IPS-20b (cell line): ENCODE results near the gene GNB1L.

Source experiments
- H3K27ac ChIP-seq: one replicate; pipeline ENCODE4 v1.5.1; 2013; ENCODE audit warnings: low read length
- H3K27me3 ChIP-seq: 2 replicates; pipeline ENCODE4 v1.6.1; 2013; ENCODE audit warnings: mild to moderate bottlenecking, low read length, inconsistent platforms; ENCODE audit not compliant: insufficient read depth
- H3K36me3 ChIP-seq: 2 replicates; pipeline ENCODE4 v1.6.1; 2013; ENCODE audit warnings: low read depth, mild to moderate bottlenecking, inconsistent platforms, low read length, moderate library complexity; ENCODE audit not compliant: insufficient read depth
- H3K4me1 ChIP-seq: 2 replicates; pipeline ENCODE4 v1.6.1; 2013; ENCODE audit warnings: mild to moderate bottlenecking, control low read depth, inconsistent platforms, low read length, moderate library complexity; ENCODE audit not compliant: insufficient read depth
- H3K4me3 ChIP-seq: 2 replicates; pipeline ENCODE4 v1.5.1; 2013; ENCODE audit warnings: mild to moderate bottlenecking, low read length, inconsistent platforms
- H3K9ac ChIP-seq: 2 replicates; pipeline ENCODE4 v1.6.1; 2013; ENCODE audit warnings: low read depth, mild to moderate bottlenecking, inconsistent platforms, low read length, moderate library complexity
- H3K9me3 ChIP-seq: 2 replicates; pipeline ENCODE4 v1.6.1; 2013; ENCODE audit warnings: mild to moderate bottlenecking, low read depth, low read length, inconsistent platforms; ENCODE audit not compliant: insufficient read depth

Gene GNB1L

DNA sequence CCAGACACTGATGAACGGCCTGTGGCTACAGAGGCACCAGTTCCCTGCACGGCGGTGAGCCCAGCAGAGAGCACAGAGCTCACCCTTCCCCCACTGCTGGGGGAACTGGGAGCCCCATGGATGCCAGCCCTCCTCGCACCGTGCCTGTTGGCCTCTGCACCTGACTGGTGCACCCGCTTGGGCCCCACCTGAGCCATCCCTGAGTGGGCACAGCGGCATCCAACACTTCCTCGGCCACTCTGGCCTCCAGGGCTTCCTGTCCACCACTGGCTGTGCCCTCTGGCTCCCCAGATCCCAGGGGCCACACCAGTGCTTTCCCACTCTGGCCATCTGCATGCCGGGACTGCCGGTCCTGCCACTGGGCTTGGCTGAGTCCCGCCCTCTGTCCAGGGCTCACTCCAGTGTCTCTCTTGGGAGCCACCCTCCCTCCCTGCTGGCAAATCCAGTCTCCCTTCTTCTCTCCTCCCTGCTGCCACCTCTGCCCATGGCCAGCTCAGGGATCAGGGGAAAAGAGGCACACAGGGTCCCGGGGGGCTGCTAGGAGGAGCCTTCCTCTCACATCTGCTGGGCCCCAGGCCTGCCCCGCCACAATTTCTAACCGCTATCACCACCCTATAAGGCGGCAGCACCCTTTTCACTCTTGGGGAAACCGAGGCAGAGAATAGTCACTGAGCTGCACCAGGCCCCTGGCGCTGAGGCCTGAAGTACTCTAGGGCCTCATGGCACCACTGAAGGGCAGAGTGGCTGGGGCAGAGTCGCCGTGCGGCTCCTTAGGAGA is 33.0 kb downstream of the GNB1L start:
- no peak overlapping the region for H3K9ac ChIP-seq
- H3K36me3 ChIP-seq = no peaks in the 10 kb centered on the region
- no peaks in the 10 kb centered on the region for H3K9me3 ChIP-seq
- H3K27me3 ChIP-seq = no peaks in the 10 kb centered on the region
- no peak overlapping the region for H3K27ac ChIP-seq
- no peak overlapping the region for H3K4me3 ChIP-seq
- H3K4me1 ChIP-seq = no peaks in the 10 kb centered on the region

DNA sequence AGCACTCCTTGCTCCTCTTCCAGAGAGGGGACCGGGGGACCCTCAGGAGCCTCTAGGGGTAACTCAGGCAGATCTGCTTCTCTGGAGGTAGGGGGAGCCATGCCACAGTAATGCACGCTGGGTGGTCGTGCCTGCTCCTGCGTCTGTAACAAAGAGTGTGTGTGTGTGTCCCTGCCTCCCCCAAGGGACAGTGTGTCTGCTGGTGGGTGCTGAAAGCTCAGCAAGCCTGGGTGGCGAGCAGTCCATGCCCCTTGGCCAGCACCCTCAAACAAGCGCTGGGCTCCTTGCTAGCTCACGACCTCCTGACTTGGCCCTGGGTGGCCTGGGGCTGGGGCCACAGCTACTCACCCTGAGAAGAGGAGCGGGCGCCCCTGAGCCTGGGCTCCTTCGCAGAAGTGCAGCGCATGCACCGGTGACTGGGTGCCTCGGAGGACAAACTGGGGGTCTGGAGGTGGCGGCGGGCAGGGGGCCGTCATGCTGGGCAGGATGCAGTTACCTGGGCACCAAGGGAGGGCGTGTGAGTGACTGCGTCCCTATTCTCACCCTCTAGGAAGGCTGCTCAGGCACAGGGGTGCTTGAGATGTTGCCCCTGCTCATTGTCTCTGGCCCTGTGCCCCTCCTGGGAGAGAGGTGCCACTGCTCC is 33.7 kb downstream of the GNB1L start:
- Histone ChIP-seq H3K36me3 (no peaks in the 10 kb centered on the region), H3K9me3 (no peaks in the 10 kb centered on the region), H3K27me3 (no peaks in the 10 kb centered on the region), H3K9ac (no peak overlapping the region), H3K27ac (no peak overlapping the region), H3K4me3 (no peak overlapping the region), H3K4me1 (no peaks in the 10 kb centered on the region)

DNA sequence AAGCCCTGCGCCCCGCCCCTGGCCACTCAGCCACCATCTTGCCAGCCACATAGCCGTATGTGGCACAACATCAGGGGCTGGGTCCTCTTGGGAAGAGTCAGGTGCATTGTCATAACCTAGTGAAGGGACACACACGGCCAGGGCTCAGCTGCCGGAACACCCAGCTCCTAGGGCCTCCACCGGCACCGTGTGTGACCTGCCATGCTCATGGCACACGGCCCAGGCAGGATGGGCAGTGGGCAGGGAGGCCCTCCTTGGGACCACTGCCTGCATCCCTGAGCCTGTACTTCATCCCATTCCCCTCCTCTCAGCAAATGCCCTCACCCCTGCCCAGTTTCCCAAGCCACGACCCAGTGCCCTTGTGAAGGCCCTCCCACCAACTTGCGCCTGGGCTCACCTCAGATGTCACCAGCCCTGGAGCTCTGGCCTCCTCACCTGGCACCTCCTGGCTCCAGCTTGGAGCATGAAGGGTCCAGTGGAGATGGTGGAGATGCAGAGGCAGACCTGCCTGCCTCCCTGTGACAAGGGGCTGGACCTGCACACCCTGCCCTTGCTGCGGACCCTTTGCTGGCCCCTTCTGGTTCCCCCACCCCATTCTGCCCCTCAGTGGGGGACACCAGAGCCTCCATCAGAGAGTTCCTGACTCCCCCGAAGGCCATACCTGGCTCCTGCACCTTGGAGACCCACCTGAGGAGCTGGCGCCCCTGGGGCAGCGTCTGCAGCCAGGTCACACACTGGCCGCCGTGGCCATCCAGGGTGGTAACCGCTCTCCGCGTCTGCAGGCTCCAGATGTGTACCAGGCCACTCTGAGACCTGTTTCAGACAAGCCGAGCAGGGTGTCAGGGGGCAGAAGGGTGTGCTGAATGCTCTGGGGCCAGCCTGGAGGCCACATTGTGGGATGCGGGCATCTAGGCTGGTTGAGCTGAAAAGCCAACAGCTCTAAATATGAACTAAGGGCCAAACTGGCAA is 34.5 kb downstream of the GNB1L start:
- H3K4me1 ChIP-seq = no peaks in the 10 kb centered on the region
- no peaks in the 10 kb centered on the region for H3K36me3 ChIP-seq
- H3K9me3 ChIP-seq = no peaks in the 10 kb centered on the region
- no peak overlapping the region for H3K27ac ChIP-seq
- no peak overlapping the region for H3K4me3 ChIP-seq
- H3K9ac ChIP-seq = no peak overlapping the region
- H3K27me3 ChIP-seq = no peaks in the 10 kb centered on the region

- H3K9me3 ChIP-seq = no peaks in the 10 kb centered on the region
- H3K9ac ChIP-seq = no peak overlapping the region
- H3K4me3 ChIP-seq = no peak overlapping the region
- H3K27ac ChIP-seq = no peak overlapping the region
- H3K4me1 ChIP-seq = no peaks in the 10 kb centered on the region
- no peaks in the 10 kb centered on the region for H3K36me3 ChIP-seq
- H3K27me3 ChIP-seq = no peaks in the 10 kb centered on the region
Measured at GRCh38 chr22:19819208-19819910, 35.3 kb downstream of the GNB1L start.

DNA sequence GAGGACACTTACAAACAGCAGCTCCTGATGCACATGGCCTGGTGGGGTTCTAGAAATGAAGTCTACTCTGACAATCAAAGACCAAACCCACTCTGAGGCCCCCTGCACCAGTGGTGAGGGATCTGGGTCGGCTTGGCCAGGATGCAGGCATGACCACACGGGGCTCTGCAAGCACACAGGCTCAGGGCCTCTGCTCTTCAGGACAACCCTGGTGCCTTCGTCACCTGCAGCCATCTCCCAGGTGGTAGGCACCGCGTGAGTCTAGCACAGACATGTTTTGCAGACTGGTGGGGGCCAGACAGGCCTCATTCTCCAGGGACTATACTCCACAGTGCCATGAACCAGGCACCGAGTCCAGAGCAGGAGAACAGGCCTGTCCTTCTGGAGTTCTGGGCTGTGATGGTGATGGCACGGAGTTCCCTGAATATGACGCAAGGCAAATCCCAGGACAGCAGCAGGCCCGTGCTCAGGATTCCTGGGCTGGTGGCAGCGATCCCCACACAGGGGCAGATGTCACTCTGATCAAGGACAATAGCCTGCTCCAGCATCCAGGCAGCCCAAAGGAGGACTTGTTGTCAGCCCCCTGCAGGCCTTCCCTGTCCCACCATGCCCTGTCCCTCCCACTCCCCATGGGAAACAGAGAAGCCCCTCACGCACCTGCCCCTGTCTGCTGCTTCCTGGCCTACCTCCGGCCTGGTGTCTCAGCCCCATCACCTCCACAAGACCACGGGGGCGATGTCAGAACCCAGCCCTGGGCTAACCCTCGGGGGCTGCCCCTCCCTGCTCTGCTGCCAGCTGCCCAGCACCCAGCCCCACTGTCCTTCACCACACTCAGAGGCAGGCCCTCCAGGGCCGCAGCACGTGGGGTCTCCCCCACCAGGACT is 36.1 kb downstream of the GNB1L start:
- Histone ChIP-seq H3K4me1 (no peaks in the 10 kb centered on the region), H3K27ac (no peak overlapping the region), H3K9me3 (no peaks in the 10 kb centered on the region), H3K36me3 (no peaks in the 10 kb centered on the region), H3K4me3 (no peak overlapping the region), H3K27me3 (no peaks in the 10 kb centered on the region), H3K9ac (no peak overlapping the region)

DNA sequence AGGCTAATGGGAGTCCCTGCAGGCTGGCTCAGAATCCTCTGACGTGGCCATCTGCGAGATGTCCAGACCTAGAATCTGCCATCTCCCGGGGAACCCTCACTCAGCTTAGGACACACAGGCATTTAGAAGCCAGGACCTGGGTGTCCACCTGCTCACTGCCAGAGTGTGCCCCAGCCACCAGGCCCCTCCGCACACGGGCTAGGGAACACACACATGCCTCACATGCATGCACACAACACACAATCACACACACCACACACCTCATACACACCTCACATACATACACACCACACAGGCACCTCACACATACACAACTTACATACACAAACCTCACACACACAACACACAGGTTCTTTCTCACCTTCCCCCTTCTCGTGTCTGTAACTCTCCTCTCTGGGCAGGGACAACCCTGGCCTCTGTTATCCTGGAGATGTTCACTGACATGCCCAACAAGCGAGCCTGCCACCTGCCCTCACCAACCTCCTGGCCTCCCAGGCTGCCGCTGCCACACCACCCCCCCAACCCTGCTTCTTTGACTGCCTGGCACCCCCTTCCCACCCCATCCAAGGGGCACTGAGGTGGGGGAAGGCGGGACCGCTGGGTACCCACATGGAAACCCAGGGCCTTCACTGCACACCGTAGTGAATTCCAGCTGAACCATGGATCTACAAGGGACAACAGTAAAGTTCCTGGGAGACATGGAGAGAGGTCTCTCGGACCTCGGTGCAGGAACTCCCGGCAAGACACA is 38.1 kb downstream of the GNB1L start:
- no peaks in the 10 kb centered on the region for H3K4me1 ChIP-seq
- no peak overlapping the region for H3K4me3 ChIP-seq
- H3K9me3 ChIP-seq = no peaks in the 10 kb centered on the region
- H3K27me3 ChIP-seq = no peaks in the 10 kb centered on the region
- H3K9ac ChIP-seq = no peak overlapping the region
- H3K36me3 ChIP-seq = no peaks in the 10 kb centered on the region
- H3K27ac ChIP-seq = no peak overlapping the region

- H3K27me3 ChIP-seq = no peaks in the 10 kb centered on the region
- H3K9ac ChIP-seq = no peak overlapping the region
- no peak overlapping the region for H3K4me3 ChIP-seq
- no peaks in the 10 kb centered on the region for H3K9me3 ChIP-seq
- no peak overlapping the region for H3K27ac ChIP-seq
- no peaks in the 10 kb centered on the region for H3K4me1 ChIP-seq
- no peaks in the 10 kb centered on the region for H3K36me3 ChIP-seq
Measured at GRCh38 chr22:19815823-19816290, 38.8 kb downstream of the GNB1L start.

DNA sequence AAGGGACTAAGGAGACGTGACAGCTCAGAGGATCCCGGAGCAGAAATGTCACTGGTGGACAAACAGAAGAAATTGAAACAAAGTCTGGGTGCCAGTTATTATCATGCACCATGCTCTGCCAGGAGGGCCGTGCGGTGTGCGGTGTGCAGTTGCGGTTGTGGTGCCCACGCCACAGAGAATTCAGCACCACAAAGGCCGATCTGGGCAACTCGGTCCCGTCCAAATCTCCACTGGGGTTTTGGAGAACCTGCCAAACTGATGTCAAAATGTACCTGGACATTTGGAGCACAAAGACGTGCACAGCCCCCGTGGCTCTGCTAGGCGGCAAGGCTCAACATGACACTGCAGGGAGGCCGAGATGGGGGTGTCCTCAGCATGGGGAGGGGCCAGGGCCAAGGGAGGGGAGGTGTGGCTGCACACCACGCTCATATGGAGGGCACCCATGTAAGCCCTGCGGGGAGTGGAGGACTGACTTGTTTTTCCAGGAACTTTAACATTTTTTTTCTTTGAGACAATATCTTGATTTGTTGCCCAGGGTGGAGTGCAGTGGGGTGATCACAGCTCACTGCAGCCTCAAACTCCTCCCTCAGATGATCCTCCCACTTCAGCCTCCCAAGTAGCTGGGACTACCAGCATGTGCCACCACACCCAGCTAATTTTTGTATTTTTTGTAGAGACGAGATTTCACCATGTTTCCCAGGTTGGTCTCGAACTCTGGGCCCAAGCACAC is 39.4 kb downstream of the GNB1L start:
- Histone ChIP-seq H3K36me3 (no peaks in the 10 kb centered on the region), H3K27ac (no peak overlapping the region), H3K27me3 (no peaks in the 10 kb centered on the region), H3K4me3 (no peak overlapping the region), H3K9ac (no peak overlapping the region), H3K4me1 (no peaks in the 10 kb centered on the region), H3K9me3 (no peaks in the 10 kb centered on the region)

GRCh38 chr22:19814428-19814827 is 40.2 kb downstream of the GNB1L start:
- Histone ChIP-seq H3K36me3 (no peaks in the 10 kb centered on the region), H3K9me3 (no peaks in the 10 kb centered on the region), H3K27me3 (no peaks in the 10 kb centered on the region), H3K9ac (no peak overlapping the region), H3K4me3 (no peak overlapping the region), H3K27ac (no peak overlapping the region), H3K4me1 (no peaks in the 10 kb centered on the region)

- Histone ChIP-seq H3K4me1 (no peaks in the 10 kb centered on the region), H3K27ac (no peak overlapping the region), H3K27me3 (no peaks in the 10 kb centered on the region), H3K4me3 (no peak overlapping the region), H3K36me3 (no peaks in the 10 kb centered on the region), H3K9me3 (no peaks in the 10 kb centered on the region), H3K9ac (no peak overlapping the region)
Measured at GRCh38 chr22:19812910-19813309, 41.8 kb downstream of the GNB1L start.
